HG03439 (cell line): Measurements from ENCODE around the gene CHD2.

Experiments used
- ATAC-seq: cut with Tn5 transposase; IDR thresholded peaks from one replicate; pipeline ENCODE4 v1.9.1; 2021; ENCODE audit warnings: mild to moderate bottlenecking, moderate library complexity; ENCODE audit not compliant: unreplicated experiment

CHD2 gene

DNA sequence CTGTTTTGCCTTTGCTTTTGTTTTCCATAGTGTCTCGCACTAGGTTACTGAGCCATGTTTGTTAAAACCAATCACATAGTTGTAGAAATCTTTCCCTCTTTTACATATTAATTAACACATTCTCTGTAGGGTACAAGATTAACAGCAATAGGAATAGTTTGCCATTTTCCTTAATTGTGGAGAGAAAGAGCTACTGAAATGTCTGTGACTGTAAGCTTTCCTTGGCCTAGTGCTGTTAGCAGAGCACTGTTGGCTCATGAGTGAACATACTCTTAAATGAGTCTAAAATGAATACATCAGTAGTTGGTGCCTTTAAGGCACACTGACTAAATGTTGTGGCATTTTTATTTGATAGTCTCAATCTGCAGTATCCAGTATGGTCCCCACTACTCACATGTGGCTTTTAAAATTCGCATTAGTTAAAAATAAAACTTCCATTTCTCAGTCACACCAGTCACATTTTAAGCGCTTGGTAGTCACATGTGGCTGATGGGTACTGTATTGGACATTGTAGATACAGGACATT, 28.2 kb downstream of the CHD2 start:
- no peak for ATAC-seq

DNA sequence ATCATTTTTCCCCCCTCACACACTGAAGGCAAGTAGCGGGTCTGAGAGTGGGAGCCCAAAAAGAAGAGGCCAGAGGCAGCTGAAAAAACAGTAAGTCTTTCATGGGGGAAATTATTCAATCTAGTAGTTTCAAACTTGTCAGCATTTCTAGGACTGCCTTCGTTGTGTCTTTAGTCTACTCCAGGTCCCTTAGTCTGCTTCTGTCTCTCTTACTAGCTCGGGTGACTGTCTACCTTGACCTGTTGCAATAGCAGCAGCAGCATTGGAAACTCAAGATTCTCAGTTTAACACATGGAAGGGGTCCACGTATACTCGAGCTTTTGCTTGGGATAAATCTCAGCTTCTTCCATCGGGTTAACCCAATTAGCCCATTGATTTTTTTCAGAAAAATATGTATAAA, 28.9 kb downstream of the CHD2 start:
- no peak for ATAC-seq

- ATAC-seq = no peak
These were observed 30.0 kb downstream of the CHD2 start for GRCh38 chr15:92930054-92930621.

DNA sequence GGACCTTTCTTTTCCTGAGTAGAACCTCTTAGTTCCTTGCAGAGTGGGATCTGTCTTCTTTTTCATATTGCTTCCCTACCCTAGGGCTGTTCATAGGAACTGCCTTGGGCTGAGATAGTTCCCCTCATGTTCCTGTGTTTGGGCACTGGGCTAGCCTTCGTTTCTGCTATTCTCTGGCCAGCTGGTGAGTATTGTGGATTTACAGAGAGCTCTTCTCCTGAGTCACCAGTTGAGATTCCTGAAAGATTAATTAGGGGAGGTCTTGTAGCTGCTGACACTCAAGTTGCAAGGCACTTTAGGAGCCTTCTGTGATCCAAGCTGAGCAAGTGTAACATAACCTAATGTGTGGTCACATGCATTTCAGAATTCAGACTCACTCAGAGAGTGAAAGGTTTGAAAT, 30.7 kb downstream of the CHD2 start:
- no peak for ATAC-seq

DNA sequence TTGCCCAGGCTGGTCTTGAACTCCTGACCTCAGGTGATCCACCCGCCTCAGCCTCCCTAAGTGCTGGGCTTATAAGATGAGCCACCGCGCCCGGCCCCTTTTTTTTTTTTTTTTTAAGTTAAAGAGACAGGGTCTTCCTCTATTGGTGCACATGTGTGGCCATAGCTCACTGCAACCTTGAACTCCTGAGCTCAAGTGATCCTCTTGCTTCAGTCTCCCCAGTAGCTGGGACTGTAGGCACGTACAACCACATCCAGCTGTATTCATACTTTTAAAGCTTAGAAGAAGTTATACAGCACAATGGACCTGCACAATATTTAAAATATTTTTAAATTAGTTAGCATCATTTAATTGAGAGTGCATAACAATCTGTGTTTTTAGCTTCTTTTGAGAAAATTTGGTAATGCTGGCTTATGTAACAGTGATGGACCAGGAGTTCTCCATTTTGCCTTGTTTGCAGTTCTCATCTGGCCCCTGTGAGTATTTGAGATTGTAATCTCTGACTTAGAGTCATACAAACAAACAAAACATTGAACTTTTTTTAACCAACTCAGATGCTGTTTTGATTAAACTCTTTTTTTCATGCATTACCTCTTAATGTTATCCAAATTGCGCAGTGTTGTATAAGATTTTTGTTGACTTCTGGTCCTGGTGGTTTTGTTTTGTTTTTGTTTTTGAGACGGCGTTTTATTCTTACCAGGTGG, 33.0 kb downstream of the CHD2 start:
- no peak for ATAC-seq

DNA sequence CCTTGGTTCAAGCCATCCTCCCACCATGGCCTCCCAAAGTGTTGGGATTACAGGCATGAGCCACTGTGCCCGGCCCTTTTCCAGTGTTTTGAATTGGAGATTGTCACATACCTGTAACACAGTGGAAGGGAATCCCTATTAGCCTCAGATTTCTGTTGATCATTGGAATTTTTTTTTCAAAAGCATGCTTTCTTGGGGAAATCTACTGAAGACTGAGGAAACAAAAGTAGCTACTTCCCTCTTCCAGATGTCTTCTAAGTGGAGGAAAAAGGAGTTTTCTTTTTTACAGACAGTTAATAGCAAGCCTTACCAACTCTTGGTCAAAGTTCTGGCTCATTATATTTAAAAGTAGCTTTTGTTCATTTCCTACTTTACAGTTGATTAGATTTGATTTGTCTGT, 33.7 kb downstream of the CHD2 start:
- ATAC-seq = no peak

DNA sequence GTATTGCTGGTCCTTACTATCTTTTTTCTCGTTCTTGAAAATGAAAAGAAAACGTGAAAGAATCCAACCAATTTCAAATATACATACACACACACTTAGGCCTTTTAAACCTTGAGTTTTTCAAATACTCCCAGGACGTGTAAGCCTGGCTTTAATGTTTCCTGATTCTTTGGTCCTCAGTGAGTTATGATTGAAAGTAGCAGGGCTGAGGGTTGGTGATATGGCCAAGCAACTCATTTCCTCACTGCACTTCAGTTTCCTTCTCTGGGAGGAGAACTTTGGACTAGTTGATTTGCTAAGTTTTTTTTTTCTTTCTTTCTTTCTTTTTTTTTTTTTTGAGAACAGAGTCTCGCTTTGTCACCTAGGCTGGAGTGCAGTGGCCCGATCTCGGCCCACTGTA, 34.6 kb downstream of the CHD2 start:
- ATAC-seq = no peak

DNA sequence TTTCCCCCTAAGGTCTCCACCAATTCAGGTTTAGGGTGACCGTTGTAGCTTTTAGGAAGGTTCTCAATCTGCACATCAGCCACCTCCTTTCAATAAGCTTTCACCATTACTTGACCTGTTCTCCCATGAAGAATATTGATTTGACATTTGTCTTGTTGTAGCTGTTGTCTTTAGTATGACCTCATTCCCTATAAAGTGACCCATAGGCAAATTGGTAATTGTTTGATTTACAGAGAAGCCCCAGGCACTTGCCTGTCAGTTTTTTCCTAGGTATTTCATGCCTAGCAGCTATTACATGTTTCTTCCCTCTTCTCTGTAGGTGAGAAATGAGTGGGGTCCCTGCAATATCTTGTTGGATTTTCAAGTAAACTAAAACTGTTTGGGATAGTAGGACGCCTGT, 36.0 kb downstream of the CHD2 start:
- no peak for ATAC-seq

DNA sequence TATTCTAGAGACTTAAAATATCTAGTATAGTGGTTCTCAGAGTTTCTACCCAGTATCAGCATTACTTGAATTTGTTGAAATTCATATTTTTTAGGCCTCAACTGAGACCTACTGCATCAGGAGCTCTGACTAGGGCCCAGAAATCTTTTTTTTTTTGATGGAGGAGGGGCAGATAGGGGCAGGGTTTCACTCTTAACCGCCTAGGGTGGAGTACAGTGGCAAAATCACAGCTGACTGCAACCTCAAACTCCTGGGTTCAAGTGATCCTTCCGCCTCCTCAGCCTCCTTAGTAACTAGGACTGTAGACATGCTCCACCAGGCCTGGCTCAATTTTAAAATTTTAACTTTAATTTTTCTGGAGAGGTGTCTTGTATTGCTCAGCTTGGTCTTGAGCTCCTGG, 36.6 kb downstream of the CHD2 start:
- no peak for ATAC-seq

- no peak for ATAC-seq
These were observed 37.8 kb downstream of the CHD2 start for GRCh38 chr15:92937901-92938300.

DNA sequence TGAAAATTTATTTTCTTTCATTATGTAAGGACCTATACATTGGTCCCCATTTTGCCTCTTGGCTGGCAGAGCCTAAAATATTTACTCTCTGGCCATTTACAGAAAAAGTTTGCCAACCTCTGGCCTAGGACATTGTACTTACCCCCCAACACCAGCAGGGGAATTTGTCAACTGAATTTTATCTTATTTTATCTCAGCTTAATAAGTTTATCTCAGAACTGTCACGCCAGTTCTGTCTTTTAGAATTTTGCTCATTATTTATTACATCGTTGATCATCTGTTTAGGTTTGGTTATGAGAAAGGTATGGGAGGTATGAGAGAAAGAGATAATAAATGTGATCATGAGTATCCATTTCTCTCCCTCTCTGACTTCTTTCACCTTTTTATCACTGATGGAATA, 38.3 kb downstream of the CHD2 start:
- no peak for ATAC-seq

- ATAC-seq = no peak
These were observed 41.5 kb downstream of the CHD2 start for GRCh38 chr15:92941668-92942067.

DNA sequence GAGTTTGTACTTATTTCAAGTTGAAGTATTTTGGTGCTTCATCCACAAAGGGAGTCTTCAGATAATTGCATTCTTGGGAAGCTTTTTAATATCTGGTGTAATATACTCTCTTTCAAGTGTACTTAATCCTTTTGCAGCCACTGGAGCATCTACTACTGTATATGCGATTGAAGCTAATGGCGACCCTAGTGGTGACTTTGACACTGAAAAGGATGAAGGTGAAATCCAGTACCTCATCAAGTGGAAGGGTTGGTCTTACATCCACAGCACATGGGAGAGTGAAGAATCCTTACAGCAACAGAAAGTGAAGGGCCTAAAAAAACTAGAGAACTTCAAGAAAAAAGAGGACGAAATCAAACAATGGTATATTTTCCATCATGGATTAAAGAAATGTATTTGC, 42.6 kb downstream of the CHD2 start:
- ATAC-seq = no peak

DNA sequence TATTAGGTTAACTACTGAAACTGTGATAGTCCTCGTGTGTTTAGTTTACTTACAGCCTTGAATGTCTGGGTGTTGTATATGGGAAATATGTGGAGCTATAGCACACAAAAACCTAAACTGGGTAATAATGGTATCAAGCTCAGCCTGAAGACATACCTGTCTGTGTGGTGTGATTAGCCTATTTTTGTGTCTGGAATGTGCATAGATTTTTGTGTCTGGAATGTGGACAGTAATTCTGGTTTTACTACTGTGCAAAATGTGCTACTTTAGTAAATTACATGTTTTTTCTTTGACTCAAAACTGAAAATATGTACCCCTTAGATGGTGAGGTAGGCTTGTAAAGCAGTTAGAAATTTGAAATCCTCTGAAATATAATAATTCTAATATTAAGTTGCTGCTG, 43.5 kb downstream of the CHD2 start:
- no peak for ATAC-seq

- no peak for ATAC-seq
These were observed 44.9 kb downstream of the CHD2 start for GRCh38 chr15:92944946-92945521.

- ATAC-seq = no peak
These were observed 47.1 kb downstream of the CHD2 start for GRCh38 chr15:92947071-92947730.

- no peak for ATAC-seq
These were observed 49.6 kb downstream of the CHD2 start for GRCh38 chr15:92949604-92950249.

DNA sequence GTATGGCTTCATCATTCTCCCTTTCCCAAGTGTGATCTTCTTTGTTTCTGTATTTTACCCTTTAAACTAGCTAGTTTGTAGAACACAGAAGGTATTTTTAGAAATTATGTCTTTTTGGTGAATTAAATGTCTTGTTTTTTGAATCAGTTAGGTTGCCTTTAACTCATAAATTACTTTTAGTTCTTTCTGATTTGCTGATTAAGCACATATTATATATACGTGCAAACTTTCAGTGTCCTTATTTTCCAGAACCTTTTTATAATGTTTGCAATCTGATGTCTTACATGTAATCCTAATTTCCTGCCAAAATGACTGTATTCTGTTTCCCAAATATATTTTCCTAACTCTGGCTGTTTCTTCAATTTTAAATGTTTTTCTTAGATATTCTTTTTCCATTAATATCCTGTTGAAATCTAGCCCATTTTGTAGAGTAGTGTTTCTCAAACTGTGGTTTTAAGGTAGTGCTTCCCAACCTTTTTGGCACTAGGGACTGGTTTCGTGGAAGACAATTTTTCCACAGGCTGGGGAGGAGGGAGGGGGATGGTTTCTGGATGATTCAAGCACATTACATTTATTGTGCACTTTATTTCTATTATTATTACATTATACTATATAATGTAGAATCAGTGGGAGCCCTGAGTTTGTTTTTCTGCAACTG, 51.8 kb downstream of the CHD2 start:
- ATAC-seq = no peak

DNA sequence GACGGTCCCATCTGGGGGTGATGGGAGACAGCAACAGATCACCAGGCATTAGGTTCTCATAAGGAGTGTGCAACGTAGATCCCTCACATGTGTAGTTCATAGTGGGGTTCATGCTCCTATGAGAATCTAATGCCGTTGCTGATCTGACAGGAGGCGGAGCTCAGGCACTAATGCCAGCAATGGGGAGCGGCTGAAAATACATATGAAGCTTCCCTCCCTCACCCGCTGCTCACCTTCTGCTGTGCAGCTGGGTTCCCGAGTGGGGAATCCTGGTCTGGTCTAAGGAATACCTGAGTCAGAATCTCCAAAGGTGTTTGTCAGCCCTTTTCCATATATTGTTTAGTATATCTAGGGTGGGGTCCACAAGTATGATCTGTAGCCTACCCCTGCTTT, 52.3 kb downstream of the CHD2 start:
- ATAC-seq = no peak

GRCh38 chr15:92953566-92953965, 53.4 kb downstream of the CHD2 start:
- ATAC-seq = no peak

GRCh38 chr15:92954002-92954401, 53.9 kb downstream of the CHD2 start:
- no peak for ATAC-seq
